SU-DHL-6 (cell line): ENCODE results near the gene AP5B1.

Experiments used
- H2AFZ ChIP-seq: fragments of 200-600 bp; sonication (generic); 2 replicates; pipeline ENCODE4 v1.6.1; 2014; ENCODE audit warnings: low read depth, mild to moderate bottlenecking, moderate library complexity, mixed read lengths, antibody characterized with exemption, low read length; ENCODE audit not compliant: severe bottlenecking
- H3F3A ChIP-seq: fragments of 200-600 bp; shearing (Covaris generic); 2 replicates; pipeline ENCODE4 v1.6.0; 2016; ENCODE audit warnings: antibody characterized with exemption, mild to moderate bottlenecking; ENCODE audit not compliant: insufficient read depth
- H3K27ac ChIP-seq: fragments of 200-600 bp; sonication (generic); 2 replicates; pipeline ENCODE4 v1.5.1; 2016; ENCODE audit warnings: low read depth, mild to moderate bottlenecking, low read length, moderate library complexity, mixed read lengths
- H3K27me3 ChIP-seq: fragments of 200-600 bp; sonication (generic), shearing (Covaris generic); 2 replicates; pipeline ENCODE4 v1.6.0; 2014; ENCODE audit warnings: mild to moderate bottlenecking, low read length
- H3K36me3 ChIP-seq: fragments of 200-600 bp; sonication (generic); 2 replicates; pipeline ENCODE4 v1.6.1; 2014; ENCODE audit warnings: mild to moderate bottlenecking, low read length, mixed read lengths
- H3K4me2 ChIP-seq: fragments of 300-600, 200-600 bp; shearing (Covaris generic), sonication (generic); 2 replicates; pipeline ENCODE4 v1.6.0; 2014; ENCODE audit warnings: low read length, low read depth, mild to moderate bottlenecking; ENCODE audit not compliant: poor library complexity, severe bottlenecking
- H3K4me3 ChIP-seq: fragments of 200-600 bp; sonication (generic); 2 replicates; pipeline ENCODE4 v1.5.1; 2014; ENCODE audit warnings: antibody characterized with exemption, low read length, mild to moderate bottlenecking, mixed read lengths; ENCODE audit not compliant: insufficient read depth, poor library complexity, severe bottlenecking
- H3K79me2 ChIP-seq: fragments of 200-600 bp; sonication (generic); 2 replicates; pipeline ENCODE4 v1.6.1; 2014; ENCODE audit warnings: mild to moderate bottlenecking, low read length, moderate library complexity; ENCODE audit not compliant: insufficient read depth
- H3K9ac ChIP-seq: fragments of 200-600 bp; sonication (generic); 2 replicates; pipeline ENCODE4 v1.7.0; 2014; ENCODE audit warnings: mild to moderate bottlenecking, low read length
- H3K9me2 ChIP-seq: fragments of 200-600 bp; sonication (generic); replicated peaks from 2 replicates; pipeline ENCODE4 v1.6.1; 2014; ENCODE audit warnings: low read length; ENCODE audit not compliant: insufficient read depth
- H3K9me3 ChIP-seq: fragments of 200-600 bp; sonication (generic); 2 replicates; pipeline ENCODE4 v1.6.1; 2014; ENCODE audit warnings: low read length, mixed read lengths; ENCODE audit not compliant: insufficient read depth
- H4K20me1 ChIP-seq: fragments of 200-600 bp; sonication (generic); 2 replicates; pipeline ENCODE4 v1.6.1; 2014; ENCODE audit warnings: low read depth, mild to moderate bottlenecking, antibody characterized with exemption, low read length, moderate library complexity, mixed read lengths
- EZH2phosphoT487 ChIP-seq: fragments of 200-600 bp; sonication (generic), shearing (Covaris generic); conservative IDR thresholded peaks from 2 replicates; pipeline ENCODE4 v1.6.1; 2018; ENCODE audit warnings: mild to moderate bottlenecking, antibody characterized with exemption, low read length, moderate library complexity, mixed read lengths
- TF ChIP-seq, protein P1 (sequence below): fragments of 200-600 bp; sonication (generic); IDR thresholded peaks from one replicate; pipeline ENCODE4 v1.5.1; 2017; ENCODE audit warnings: antibody characterized with exemption, mild to moderate bottlenecking, low read length, moderate library complexity; ENCODE audit not compliant: insufficient read depth, poor library complexity, severe bottlenecking

The AP5B1 gene

DNA sequence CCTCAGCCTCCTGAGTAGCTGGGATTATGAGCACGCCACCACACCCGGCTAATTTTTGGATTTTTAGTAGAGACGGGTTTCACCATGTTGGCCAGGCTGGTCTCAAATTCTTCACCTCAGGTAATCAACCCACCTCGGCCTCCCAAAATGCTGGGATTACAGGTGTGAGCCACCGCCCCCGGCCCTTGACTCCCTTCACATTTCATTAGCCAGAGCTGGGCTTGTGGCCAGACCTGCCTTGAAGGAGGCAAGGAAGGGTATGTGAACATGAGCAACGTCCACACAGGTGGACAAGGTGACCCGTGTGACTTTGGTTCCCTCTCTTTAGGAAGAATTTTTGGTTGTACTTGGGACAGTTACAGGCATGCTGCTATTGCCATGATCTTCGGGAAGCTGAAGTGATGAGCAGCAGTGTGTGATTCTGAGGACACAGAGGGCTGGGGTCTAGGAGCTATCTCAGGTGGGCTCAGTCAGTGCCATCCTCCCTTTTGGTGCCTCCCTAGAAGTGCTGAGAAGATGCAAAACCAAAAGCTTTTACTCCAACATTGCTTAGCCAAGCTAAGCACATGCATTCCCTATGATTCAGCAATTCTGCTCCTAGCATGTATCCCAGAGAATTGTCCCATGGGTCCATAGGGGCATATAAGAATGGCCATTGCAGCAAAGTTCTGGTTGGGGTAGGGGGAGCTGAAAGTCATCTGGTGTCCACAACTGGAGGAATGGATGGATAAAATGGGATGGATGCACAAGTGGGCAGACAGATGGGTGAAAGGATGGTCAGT lies 6.1 kb downstream of the AP5B1 start:
- H4K20me1 ChIP-seq, result no peaks in the 10 kb centered on the region
- no peak overlapping the region for H3K9ac ChIP-seq
- H3K4me3 ChIP-seq, result no peak overlapping the region
- no peak overlapping the region for H2AFZ ChIP-seq
- H3F3A ChIP-seq, result 0 out of 2 replicates have a peak, but pooled peaks cover 5% of the 10 kb centered on the region
- H3K4me2 ChIP-seq, result no peak overlapping the region
- H3K9me3 ChIP-seq, result no peaks in the 10 kb centered on the region
- no peaks in the 10 kb centered on the region for H3K27me3 ChIP-seq
- peaks cover 7% of the 10 kb centered on the region; the same call in 1 of the 2 replicates for H3K79me2 ChIP-seq
- TF ChIP-seq EZH2phosphoT487, result no peak
- TF ChIP-seq, protein P1, sequence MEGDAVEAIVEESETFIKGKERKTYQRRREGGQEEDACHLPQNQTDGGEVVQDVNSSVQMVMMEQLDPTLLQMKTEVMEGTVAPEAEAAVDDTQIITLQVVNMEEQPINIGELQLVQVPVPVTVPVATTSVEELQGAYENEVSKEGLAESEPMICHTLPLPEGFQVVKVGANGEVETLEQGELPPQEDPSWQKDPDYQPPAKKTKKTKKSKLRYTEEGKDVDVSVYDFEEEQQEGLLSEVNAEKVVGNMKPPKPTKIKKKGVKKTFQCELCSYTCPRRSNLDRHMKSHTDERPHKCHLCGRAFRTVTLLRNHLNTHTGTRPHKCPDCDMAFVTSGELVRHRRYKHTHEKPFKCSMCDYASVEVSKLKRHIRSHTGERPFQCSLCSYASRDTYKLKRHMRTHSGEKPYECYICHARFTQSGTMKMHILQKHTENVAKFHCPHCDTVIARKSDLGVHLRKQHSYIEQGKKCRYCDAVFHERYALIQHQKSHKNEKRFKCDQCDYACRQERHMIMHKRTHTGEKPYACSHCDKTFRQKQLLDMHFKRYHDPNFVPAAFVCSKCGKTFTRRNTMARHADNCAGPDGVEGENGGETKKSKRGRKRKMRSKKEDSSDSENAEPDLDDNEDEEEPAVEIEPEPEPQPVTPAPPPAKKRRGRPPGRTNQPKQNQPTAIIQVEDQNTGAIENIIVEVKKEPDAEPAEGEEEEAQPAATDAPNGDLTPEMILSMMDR, result no peak
- H3K9me2 ChIP-seq, result no peaks in the 10 kb centered on the region
- no peak overlapping the region for H3K27ac ChIP-seq
- H3K36me3 ChIP-seq, result no peaks in the 10 kb centered on the region

DNA sequence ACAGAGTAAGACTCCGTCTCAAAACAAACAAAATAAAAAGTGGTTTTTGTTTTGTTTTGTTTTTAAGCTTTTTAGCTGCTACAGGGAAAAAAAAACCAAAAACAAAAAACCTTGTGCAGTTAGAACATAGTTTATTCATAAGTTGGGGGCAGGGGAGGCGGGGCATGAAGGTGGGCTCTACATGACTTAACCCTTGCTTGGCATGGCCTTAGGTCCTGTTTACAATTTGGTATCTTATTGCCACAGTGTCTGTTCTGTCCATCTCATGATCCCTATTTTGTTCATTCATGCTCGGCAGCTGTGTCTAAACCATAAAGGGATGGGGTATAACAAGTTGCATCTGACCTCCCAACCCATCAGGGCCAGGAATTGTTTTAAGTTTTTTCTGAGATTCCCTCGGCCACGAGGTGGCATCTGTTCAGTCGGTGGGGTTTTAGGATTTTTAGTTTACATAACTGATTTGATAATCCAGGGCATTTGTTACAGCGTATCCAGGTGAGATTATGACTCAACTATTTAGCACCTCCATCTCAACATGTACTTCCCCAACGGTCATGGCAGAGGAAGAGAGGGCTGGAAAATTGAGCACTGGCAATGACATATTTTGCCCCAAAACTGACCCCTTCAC lies 6.9 kb downstream of the AP5B1 start:
- H3K36me3 ChIP-seq, result no peaks in the 10 kb centered on the region
- H3K9ac ChIP-seq, result no peak overlapping the region
- no peak overlapping the region for H3K4me3 ChIP-seq
- H3K27me3 ChIP-seq, result no peaks in the 10 kb centered on the region
- H3K9me2 ChIP-seq, result no peaks in the 10 kb centered on the region
- no peaks in the 10 kb centered on the region for H4K20me1 ChIP-seq
- TF ChIP-seq EZH2phosphoT487, result no peak
- TF ChIP-seq, protein P1, result no peak
- H3K9me3 ChIP-seq, result no peaks in the 10 kb centered on the region
- H2AFZ ChIP-seq, result no peak overlapping the region
- H3K79me2 ChIP-seq, result no peaks in the 10 kb centered on the region; the same call in 1 of the 2 replicates
- H3F3A ChIP-seq, result 0 out of 2 replicates have a peak, but pooled peaks cover 5% of the 10 kb centered on the region
- no peak overlapping the region for H3K27ac ChIP-seq
- no peak overlapping the region for H3K4me2 ChIP-seq

DNA sequence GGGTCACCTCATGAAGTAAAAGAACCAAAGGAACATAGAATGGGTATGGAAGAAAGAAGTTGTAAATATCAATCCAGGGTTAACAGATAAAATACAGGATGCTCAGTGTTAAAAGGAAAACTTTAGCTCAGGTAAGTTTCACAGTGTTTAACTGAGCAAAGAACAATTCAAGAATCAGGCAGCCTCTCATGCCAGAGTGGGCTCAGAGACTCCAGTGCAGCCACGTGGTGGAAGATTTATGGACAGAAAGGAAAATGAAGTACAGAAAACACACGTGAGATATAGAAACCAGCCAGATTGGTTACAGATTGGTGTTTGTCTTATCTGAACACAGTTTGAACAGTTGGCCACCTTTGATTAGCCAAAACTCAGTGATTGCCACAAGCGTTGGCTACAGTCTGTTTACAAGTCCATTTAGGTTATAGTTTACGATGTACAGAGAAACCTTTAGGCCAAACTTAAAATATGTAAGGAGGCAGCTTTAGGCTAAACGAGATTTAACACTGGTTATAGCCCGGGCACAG lies 9.1 kb downstream of the AP5B1 start:
- H2AFZ ChIP-seq, result no peak overlapping the region
- no peak overlapping the region for H3K4me3 ChIP-seq
- 0 out of 2 replicates have a peak, but pooled peaks cover 5% of the 10 kb centered on the region for H3F3A ChIP-seq
- H3K36me3 ChIP-seq, result no peaks in the 10 kb centered on the region
- H3K27ac ChIP-seq, result no peak overlapping the region
- no peak overlapping the region for H3K4me2 ChIP-seq
- no peak overlapping the region for H3K9ac ChIP-seq
- no peaks in the 10 kb centered on the region for H3K9me2 ChIP-seq
- no peaks in the 10 kb centered on the region for H3K27me3 ChIP-seq
- H3K9me3 ChIP-seq, result no peaks in the 10 kb centered on the region
- TF ChIP-seq, protein P1, result no peak
- TF ChIP-seq EZH2phosphoT487, result no peak
- H3K79me2 ChIP-seq, result no peaks in the 10 kb centered on the region
- no peaks in the 10 kb centered on the region for H4K20me1 ChIP-seq
